GM06990 (cell line): ENCODE measurements around the gene SPATA13.

ENCODE experiments used
- DNase-seq: peaks from one replicate; pipeline ENCODE4 v3.0.0-alpha.2; 2011; ENCODE audit not compliant: insufficient read length; ENCODE audit errors: extremely low read depth
- H3K27me3 ChIP-seq: replicated peaks from 2 replicates; pipeline ENCODE4 v1.6.0; 2011; ENCODE audit warnings: low read length; ENCODE audit not compliant: control insufficient read depth, insufficient read depth
- H3K36me3 ChIP-seq: 2 replicates; pipeline ENCODE4 v1.5.1; 2011; ENCODE audit warnings: low read length; ENCODE audit not compliant: control insufficient read depth, insufficient read depth
- H3K4me3 ChIP-seq: replicated peaks from 2 replicates; pipeline ENCODE4 v1.5.1; 2011; ENCODE audit warnings: low read depth, mild to moderate bottlenecking, control low read depth, low read length
- TF ChIP-seq, protein P1 (sequence below): IDR thresholded peaks from 2 replicates; pipeline ENCODE4 v1.5.1; 2011; ENCODE audit warnings: low read length, control low read depth, mild to moderate bottlenecking, inconsistent platforms; ENCODE audit not compliant: insufficient read depth, poor library complexity, severe bottlenecking

SPATA13 gene

DNA sequence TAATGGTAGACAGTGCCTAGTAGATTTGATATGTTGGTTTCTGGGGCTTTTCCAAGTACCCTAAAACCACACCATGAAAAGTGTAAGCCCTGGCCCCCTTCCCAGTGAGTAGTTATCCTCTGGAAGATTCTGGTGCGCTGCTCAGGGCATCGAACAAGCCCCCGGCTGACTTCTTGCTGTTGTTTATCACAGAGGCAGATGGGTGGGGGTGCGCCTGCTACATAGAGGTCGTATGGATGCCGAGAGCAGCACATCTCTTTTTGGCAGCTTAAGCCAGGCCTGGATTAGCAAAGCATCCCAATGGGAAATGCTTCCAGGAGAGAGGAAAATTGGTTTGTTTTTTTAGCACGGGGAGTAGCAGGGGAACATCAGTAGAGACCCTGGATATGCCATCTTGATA, 26.3 kb upstream of the SPATA13 start:
- no peak for DNase-seq
- no peaks in the 10 kb centered on the region for H3K36me3 ChIP-seq
- no peak overlapping the region for H3K4me3 ChIP-seq
- H3K27me3 ChIP-seq = no peaks in the 10 kb centered on the region; the same call in 1 of the 2 replicates
- TF ChIP-seq, protein P1, sequence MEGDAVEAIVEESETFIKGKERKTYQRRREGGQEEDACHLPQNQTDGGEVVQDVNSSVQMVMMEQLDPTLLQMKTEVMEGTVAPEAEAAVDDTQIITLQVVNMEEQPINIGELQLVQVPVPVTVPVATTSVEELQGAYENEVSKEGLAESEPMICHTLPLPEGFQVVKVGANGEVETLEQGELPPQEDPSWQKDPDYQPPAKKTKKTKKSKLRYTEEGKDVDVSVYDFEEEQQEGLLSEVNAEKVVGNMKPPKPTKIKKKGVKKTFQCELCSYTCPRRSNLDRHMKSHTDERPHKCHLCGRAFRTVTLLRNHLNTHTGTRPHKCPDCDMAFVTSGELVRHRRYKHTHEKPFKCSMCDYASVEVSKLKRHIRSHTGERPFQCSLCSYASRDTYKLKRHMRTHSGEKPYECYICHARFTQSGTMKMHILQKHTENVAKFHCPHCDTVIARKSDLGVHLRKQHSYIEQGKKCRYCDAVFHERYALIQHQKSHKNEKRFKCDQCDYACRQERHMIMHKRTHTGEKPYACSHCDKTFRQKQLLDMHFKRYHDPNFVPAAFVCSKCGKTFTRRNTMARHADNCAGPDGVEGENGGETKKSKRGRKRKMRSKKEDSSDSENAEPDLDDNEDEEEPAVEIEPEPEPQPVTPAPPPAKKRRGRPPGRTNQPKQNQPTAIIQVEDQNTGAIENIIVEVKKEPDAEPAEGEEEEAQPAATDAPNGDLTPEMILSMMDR = no peak

DNA sequence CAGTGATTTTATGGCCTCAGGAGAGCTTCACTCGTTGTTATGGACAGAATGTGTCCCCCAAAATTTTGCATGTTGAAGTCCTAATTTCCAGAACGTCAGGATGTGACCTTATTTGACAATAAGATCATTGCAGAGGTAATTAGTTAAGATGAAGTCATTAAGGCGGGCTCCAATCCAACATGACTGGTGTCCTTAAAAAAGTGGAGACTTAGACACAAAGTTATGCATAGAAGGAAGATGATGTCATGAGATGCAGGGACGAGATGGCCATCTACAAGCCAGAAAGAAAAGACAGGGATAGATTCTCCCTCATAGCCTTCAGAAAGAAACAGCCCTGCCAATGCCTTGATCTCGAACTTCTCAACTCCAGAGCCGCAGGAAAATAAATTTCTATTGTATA, 25.8 kb upstream of the SPATA13 start:
- DNase-seq = no peak
- TF ChIP-seq, protein P1 = no peak
- no peaks in the 10 kb centered on the region; the same call in 1 of the 2 replicates for H3K27me3 ChIP-seq
- no peak overlapping the region for H3K4me3 ChIP-seq
- H3K36me3 ChIP-seq = no peaks in the 10 kb centered on the region

DNA sequence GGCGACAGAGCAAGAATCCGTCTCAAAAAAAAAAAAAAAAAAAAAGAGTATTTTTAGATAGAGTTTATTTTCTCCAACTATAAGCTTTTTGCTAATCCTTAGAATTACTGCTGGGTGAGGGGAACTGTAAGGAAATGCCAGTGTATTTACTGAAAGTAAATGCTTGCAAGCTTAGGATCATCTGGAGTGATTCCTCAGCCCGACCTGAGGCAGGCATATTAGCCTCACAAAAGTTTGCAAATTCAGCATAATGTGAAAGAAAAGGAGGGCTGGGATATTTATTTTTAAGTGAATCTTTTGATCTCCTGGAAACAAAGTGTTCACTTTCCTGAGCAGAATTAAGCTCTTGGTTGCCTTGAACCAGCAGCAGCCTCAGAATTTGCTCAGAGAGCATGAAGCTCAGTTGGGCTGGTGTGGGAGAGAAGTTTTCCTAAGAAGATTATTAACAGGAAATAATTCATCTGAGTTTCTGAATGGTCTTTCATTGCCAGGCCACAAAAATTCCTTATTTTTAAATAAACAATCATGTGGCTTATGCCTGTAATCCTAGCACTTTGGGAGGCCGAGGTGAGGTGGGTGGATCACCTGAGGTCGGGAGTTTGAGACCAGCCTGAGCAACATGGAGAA, 24.7 kb upstream of the SPATA13 start:
- DNase-seq = no peak
- no peaks in the 10 kb centered on the region; the same call in 1 of the 2 replicates for H3K27me3 ChIP-seq
- no peaks in the 10 kb centered on the region for H3K36me3 ChIP-seq
- TF ChIP-seq, protein P1 = no peak
- H3K4me3 ChIP-seq = no peak overlapping the region

DNA sequence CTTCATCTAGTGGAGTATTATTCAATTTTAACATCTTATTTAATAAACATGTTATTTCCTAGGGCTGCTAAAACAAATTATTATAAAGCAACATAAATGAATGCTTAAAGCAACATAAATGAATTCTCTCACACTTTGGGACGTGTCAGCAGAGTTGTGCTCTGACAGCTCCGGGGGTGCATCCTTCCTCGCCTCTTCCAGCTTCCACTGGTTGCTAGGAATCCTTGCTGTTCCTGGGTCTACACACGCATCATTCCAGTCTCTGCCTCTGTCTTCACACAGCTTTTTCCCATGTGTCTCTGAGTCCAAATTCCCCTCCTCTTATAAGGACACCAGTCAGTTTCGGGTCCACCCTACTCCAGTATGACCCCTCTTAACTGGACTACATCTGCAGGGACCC, 21.6 kb upstream of the SPATA13 start:
- H3K27me3 ChIP-seq = peaks cover 5% of the 10 kb centered on the region
- DNase-seq = no peak
- TF ChIP-seq, protein P1 = no peak
- no peak overlapping the region for H3K4me3 ChIP-seq
- H3K36me3 ChIP-seq = no peaks in the 10 kb centered on the region

DNA sequence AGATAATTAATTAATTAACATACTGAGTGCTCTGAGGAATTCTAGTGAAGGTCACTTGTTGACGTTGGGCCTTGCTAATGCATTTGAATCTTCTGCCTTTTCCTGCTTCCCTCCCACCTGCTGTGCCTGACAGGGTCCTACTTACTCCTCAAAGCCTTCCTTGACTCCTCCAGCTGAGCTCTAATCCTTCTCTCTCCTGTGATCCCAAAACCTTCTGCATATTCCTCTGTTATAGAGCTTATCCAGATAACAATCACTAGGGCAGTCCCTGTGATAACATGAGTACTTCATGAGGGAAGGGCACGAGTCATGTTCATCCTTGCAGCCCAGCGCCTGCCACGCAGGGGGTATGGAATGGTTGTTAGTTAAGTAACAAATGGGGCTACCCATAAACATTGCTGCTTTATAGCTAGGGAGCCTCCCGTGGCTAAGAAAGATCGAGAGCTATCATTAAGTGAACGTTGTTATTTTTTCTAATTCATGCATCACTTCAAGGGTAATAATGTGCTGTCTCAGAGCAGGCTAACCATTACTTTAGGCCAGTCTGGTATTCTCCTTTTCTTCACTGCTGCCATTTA, 19.1 kb upstream of the SPATA13 start:
- Histone ChIP-seq H3K36me3 (no peaks in the 10 kb centered on the region), H3K27me3 (peaks cover 5% of the 10 kb centered on the region), H3K4me3 (no peak overlapping the region)
- TF ChIP-seq, protein P1 = no peak
- no peak for DNase-seq
